Measurements from ENCODE around the gene CHD3. TPM values are rescaled to one million over a fixed set of nuclear protein-coding genes. Genes with fewer than 3 reads are reported as not detected.

CHD3 gene
- total RNA-seq, 4 donors from 2014 or later: 80.4 to 202 (median 125) TPM

- H3K27ac ChIP-seq: peak overlapping the region; percentile 85 to 100 (median 96)
- WGBS, 2 donors: 5 to 28% methylated on average over 2 of the region's 2 CpGs
- H3K36me3 ChIP-seq: peaks cover 0 to 7% (median 0%) of the 10 kb centered on the region in 3 donors
- peak overlapping the region in 3 of 4 donors; percentile 60 to 73 (median 62) for H3K4me3 ChIP-seq
- H3K9me3 ChIP-seq: no peaks in the 10 kb centered on the region
- no peaks in the 10 kb centered on the region for H3K27me3 ChIP-seq
- no peak for DNase-seq (ENCODE audit: low spot score in 2 of 2)
- TF ChIP-seq POLR2A (IDR thresholded peaks at IDR 0.05) (no peak), EP300 (IDR thresholded peaks at IDR 0.05) (no peak), CTCF (IDR thresholded peaks at IDR 0.05) (no peak)
- peaks cover 0 to 26% (median 11%) of the 10 kb centered on the region in 4 donors for H3K4me1 ChIP-seq
These were observed 28.2 kb downstream of the CHD3 start for GRCh38 chr17:7916808-7917207.

- TF ChIP-seq POLR2A (IDR thresholded peaks at IDR 0.05) (no peak), CTCF (IDR thresholded peaks at IDR 0.05) (no peak), EP300 (IDR thresholded peaks at IDR 0.05) (no peak)
- H3K4me1 ChIP-seq: peaks cover 0 to 13% (median 5%) of the 10 kb centered on the region in 4 donors
- H3K4me3 ChIP-seq: peak overlapping the region; percentile 34 to 60 (median 50)
- peaks cover 0 to 3% (median 0%) of the 10 kb centered on the region in 3 donors for H3K36me3 ChIP-seq
- no peaks in the 10 kb centered on the region for H3K9me3 ChIP-seq
- no peaks in the 10 kb centered on the region for H3K27me3 ChIP-seq
- peak overlapping the region; percentile 74 to 88 (median 78) for H3K27ac ChIP-seq
- DNase-seq (ENCODE audit: low spot score in 2 of 2): no peak
- 35% methylated on average over 16 of the region's 16 CpGs for WGBS, 2 donors
These were observed 33.8 kb downstream of the CHD3 start for GRCh38 chr17:7922269-7922844.

- Histone ChIP-seq H3K4me3 (peak overlapping the region; percentile 34 to 60 (median 50)), H3K4me1 (peaks cover 0 to 13% (median 5%) of the 10 kb centered on the region in 4 donors), H3K36me3 (peaks cover 0 to 8% (median 0%) of the 10 kb centered on the region in 3 donors), H3K27ac (peak overlapping the region; percentile 74 to 88 (median 78)), H3K9me3 (no peaks in the 10 kb centered on the region), H3K27me3 (no peaks in the 10 kb centered on the region)
- WGBS, 2 donors: 23 to 26% methylated on average over 33 of the region's 45 CpGs
- TF ChIP-seq CTCF (IDR thresholded peaks at IDR 0.05) (no peak), EP300 (IDR thresholded peaks at IDR 0.05) (peak in 1 of 2 donors; percentile 82), POLR2A (IDR thresholded peaks at IDR 0.05) (peak; percentile 29 to 74)
- peak; percentile 79 to 81 for DNase-seq (ENCODE audit: low spot score in 2 of 2)
These were observed 34.4 kb downstream of the CHD3 start for GRCh38 chr17:7922845-7923628.

GRCh38 chr17:7927596-7927995 lies 39.0 kb downstream of the CHD3 start:
- no peak for DNase-seq (ENCODE audit: low spot score in 2 of 2)
- 82 to 92% methylated on average over 3 of the region's 3 CpGs for WGBS, 2 donors
- Histone ChIP-seq H3K4me3 (no peak overlapping the region), H3K4me1 (peaks cover 0 to 35% (median 11%) of the 10 kb centered on the region in 4 donors), H3K9me3 (no peaks in the 10 kb centered on the region), H3K27ac (no peak overlapping the region), H3K27me3 (no peaks in the 10 kb centered on the region), H3K36me3 (peaks cover 0 to 21% (median 0%) of the 10 kb centered on the region in 3 donors)
- TF ChIP-seq CTCF (IDR thresholded peaks at IDR 0.05) (no peak), POLR2A (IDR thresholded peaks at IDR 0.05) (no peak), EP300 (IDR thresholded peaks at IDR 0.05) (no peak)

All from tibial nerve (tissue), 4 donors.